NCI-H526 (cell line): ENCODE data around the gene TAS2R4.
"Not testable (repeated sequence)": the region's sequence is repeated elsewhere in the genome, so short reads cannot be mapped to it uniquely, and the experiment has no call there.

ENCODE experiments used
- DNase-seq, 2 experiments: peaks; one replicate each; lab custom pipeline; 2025; lab: John Stamatoyannopoulos, UW

Gene TAS2R4, protein sequence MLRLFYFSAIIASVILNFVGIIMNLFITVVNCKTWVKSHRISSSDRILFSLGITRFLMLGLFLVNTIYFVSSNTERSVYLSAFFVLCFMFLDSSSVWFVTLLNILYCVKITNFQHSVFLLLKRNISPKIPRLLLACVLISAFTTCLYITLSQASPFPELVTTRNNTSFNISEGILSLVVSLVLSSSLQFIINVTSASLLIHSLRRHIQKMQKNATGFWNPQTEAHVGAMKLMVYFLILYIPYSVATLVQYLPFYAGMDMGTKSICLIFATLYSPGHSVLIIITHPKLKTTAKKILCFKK

DNA sequence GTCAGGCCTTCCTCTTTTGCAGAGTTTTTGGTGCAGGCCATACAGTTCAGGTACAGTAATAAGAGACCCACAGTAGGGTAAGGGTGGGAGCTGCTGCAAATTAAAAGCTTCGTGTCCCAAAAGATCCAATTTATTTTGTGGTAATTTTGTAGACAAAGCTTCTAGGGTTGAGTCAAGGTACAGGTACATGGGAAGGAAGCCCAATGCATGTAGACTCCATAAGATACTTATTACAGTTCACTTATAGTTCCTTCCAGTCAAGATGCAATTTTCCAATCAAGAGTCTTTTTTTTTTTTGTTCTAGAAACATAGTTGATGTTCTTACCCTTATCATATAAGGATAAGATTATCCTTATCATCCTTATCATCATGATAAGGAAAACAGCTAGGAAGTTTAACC lies at the start of gene TAS2R4:
TSS of gene TAS2R4 (plus strand) at position 301 of the 400 bp plus-strand sequence. CDS start 1,815 bp downstream, outside the sequence.
- DNase-seq = no peak

DNA sequence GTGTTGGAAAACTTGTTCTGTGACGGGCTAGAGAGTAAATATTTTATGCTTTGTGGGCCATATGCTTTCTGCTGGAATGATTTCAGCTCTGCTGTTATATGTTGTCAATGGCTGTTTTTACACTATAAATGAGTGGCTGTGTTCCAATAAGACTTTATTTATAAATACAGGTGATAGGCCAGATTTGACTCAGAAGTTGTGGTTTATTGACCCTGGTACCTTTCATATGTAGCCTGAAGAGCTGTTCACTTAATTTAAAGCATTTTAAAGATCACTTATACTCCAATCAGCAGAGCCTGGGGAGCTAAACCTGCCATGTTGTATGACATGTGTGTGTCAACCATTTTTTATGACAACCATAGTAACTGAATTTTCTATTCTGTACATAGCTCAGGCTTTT lies 47.5 kb upstream of the TAS2R4 start:
- no peak for DNase-seq

DNA sequence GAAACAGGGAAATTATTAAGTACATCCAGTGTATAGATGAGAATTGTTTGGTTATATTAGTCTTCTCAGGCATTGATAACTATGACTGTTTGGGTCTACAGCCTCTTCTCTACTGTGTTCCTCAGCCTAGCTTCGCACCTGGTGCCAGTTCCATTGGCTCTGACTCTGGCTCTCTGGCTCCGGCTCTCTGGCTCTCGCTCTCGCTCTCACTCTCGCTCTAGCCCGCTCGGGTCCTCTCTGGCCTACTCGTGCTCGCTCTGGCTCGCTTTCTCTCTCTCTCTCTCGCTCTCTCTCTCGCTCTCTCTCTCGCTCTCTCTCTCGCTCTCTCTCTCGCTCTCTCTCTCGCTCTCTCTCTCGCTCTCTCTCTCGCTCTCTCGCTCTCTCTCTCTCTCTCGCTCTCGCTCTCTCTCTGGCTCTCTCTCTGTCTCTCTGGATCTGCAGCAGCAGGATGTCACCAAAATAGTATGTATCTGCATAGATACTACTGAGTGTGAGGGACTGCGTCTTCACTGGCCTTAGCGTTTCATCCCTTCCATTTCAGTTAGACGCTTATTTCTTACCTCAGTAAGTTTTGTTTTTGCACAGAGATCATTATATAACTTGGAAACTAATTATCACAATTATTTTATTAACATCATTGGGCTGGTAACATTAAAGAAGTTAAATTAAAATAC lies 44.9 kb upstream of the TAS2R4 start:
- no peak for DNase-seq

DNA sequence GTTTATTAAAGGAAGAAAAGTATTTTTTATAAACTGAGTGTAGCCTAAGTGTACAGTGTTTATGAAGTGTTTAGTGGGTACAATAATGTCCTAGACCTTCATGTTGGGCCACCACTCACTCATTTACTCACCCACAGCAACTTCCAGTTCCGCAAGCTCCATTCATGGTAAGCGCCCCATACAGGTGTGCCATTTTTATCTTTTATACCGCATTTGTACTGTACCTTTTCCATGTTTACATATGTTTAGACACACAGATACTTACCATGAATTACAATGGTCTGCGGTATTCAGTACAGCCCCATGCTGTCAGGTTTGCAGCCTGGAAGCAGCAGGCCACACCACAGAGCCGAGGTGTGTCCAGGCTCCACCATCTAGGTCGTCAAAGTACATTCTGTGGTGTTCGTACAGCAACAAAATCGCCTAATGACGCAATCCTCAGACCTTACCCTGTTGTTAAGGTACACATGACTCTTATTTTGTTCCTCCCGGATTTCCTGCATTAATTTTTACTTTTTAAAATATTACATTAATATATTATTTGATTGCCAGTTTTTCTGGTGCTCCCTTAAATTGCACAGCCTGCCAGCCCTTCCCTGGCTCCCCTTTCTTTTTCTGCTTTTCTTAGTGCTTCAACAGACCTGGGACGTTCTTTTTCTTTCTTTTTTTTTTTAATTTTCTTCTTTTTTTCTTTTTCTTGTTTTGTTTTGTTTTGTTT lies 39.2 kb upstream of the TAS2R4 start:
- DNase-seq = peak; percentile 16 to 35

DNA sequence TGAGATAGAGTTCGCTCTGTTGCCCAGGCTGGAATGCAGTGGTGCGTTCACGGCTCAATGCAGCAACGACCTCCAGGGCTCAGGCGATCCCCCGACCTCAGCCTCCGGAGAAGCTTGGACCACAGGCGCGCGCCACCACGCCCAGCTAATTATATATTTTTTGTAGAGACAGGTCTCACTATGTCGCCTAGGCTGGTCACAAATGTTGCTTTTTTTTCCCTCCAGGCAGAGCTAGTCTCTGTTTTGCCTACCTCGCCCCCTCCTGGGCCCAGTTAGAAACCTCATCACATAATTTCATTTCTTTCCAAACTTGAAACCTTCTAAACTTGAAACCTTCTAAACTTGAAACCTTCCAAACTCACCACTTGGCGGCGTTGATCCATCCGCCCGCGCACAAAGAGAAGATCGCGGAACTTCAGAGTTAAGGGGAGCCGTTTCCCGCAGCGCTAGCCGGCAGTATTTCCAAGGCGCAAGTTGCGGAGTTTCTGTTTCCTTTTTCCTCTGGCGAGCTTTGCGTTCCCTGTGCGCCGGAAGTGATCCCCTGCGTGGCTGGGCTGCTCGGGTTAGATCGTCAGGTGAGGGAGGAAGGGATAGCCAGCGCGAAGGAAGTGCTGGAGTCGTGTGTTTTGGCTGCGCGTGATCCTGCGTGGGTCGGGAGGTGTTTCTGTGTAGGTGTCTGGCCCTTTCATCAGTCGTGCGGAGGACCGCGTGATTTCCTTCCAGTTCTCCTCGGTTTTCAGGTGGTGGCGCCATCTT lies 38.5 kb upstream of the TAS2R4 start, which contains the start of gene SSBP1:
TSS of gene SSBP1 (plus strand) at position 523 of the 756 bp plus-strand sequence. CDS start 809 bp downstream, outside the sequence.
- DNase-seq = peak; percentile 98 to 99

DNA sequence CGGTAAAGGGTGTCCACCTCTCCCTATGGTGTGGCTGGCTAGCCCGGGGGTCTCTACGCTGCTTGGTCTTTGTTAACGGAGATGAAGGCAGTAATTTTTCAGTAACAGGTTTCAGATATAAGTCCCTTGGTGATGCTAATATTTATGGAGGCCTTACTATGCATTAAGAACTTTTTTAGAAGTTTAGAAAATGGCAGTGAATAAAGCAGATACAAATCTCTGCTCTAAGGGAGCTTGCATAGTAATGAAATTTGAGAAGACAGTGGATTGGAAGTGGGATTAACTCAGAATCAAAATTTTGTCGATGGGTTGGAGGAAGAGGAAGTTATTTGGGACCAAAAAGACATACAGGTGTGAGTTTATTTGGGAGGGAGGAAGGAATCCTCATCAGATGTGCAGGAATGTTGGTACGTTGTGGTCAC lies 37.9 kb upstream of the TAS2R4 start:
- no peak for DNase-seq

DNA sequence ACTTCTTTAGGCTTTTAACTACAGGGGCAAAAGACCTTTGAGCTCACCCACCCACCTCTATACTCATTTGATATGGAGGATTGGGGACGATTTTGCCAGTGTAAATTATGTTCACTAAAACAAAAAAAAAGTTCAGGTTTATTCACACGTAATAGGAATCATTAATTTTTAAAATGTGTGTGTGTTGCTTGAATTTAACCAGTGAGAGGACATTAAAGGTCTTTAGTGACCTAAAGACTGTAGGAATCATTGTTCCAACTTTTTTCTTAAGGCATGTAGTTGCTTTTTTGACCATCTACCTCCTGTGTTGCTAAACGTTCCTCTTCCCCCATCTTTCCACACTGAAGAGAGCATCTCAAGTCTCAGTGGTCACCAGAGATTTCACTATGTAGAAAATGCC lies 37.2 kb upstream of the TAS2R4 start:
- no peak for DNase-seq

DNA sequence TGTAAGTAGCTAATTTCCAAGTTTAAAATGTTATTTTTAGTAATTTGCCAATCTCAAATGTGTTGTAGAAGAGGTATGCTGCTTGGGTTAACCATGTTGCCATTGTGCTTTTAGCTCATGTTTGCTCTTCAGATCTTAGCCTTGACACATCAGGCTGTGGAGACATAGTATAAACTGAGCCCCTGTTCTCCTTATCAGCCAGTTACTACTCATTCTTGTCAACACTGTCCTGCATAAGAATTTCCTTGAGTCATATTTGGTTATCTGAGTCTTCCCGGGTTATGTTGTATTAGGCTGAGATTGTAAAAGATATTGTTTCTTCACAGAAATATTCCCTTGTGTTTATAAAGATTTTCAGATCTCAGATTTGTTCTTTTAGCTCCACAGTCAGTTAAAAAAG lies 34.2 kb upstream of the TAS2R4 start:
- no peak for DNase-seq

DNA sequence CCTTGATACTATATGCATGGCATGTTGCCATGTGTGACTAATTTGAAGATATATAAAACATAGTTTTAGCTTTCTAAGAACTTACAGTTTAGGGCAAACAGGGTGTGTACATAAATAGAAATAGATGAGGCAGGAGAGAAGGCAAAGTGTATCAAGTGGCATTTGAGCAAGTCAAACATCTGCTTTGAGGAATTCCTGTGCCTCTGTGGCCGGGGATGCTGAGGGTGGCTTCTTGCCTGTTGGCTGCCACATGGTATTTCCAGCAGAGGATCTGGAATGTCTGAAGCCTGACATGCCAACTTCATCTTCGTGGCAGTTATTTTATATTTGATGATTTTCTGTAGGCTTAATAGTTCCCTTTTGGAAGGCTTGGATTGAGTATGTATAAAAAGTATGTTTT lies 32.3 kb upstream of the TAS2R4 start:
- no peak for DNase-seq

DNA sequence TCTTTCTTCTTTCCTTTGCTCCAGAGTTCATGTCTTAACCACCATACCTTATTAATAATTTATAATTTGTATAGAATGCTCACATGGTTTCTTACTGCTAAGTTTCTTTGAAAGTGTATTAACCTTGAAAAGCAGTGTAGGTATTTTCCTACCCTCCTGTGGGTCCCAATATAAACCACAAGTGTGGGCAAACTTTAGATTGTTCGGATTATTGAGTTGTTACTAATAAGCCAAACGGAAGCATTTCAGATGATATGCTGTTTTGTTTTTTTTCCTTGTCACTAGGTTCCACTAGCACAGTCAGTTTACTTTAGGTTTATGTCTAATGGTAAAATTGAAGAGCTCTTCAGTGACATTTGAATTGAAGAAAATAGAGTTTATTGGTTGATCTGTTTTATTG lies 28.1 kb upstream of the TAS2R4 start:
- no peak for DNase-seq

DNA sequence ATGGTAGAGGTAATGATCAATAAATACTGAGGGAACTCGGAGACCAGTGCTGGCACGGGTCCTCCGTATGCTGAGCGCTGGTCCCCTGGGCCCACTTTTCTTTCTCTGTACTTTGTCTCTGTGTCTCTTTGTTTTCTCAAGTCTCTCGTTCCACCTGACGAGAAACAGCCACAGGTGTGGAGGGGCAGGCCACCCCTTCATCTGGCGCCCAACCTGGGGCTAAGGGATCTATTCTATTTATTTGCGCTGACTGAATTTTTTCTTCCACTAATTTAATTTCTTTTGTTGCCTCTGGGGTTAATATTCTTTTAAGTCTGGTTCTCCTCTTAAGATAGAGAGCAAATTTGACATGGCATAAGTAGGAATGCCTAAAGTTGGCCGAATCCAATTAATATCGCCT lies 24.6 kb upstream of the TAS2R4 start:
- DNase-seq = peak in 1 of 2 experiments; percentile 24

DNA sequence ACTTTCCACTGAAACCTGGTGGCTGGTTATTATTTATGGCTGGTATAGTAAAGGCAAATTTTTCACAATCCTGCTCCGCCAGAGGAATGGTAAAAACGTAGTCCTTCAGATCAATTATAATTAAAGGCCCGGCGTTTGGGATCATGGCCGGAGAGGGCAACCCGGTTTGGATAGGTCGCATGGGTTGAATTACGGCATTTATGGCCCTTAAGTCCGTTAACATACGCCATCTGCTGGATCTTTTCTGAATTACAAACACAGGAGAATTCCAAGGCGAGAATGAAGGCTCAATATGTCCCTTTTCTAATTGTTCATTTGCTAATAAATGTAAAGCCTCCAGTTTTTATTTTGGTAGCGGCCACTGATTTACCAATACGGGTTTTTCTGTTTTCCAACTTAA lies 23.8 kb upstream of the TAS2R4 start:
- DNase-seq = peak in 1 of 2 experiments; percentile 27

DNA sequence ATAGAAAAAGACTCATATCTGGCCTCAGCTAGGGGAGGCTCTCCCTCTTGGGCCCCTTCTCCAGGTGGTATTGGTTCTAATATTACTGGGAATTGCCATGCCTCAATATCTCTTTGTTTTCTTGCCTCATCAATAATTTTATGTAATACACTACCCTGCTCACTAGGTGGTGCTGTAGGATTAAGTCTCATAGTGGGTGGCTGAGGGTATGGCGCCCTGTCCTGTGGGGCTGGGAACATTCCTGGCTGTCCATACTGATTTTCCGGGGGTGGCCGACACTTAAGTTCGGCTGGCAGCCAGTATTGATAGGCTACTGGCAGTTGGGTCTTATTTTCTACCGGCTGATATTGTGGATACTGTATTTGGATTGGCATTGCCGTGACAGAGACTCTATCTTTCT lies 21.5 kb upstream of the TAS2R4 start:
- peak; percentile 21 to 71 for DNase-seq

DNA sequence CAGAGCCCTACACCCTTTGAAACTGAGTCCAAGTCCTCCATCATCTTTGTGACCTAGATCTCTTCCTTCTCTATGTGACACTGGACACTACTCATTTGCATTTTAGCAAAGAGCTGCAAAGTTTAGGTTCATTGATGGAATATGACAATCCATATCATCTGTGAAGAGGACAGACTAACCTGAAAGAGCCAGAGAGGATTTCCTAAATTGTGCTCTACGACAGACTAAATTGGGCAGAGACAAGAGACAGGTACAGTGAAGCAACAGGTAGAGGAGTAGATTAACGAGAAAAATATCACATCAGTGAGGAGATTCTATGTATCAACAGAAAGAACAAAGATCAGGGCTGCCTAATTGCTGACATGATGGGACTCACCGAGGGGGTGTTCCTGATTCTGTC lies 12.7 kb upstream of the TAS2R4 start, which contains the start of gene TAS2R3:
TSS of gene TAS2R3 (plus strand) at position 301 of the 400 bp plus-strand sequence. CDS start at position 363, 62 bp downstream.
- DNase-seq = no peak

DNA sequence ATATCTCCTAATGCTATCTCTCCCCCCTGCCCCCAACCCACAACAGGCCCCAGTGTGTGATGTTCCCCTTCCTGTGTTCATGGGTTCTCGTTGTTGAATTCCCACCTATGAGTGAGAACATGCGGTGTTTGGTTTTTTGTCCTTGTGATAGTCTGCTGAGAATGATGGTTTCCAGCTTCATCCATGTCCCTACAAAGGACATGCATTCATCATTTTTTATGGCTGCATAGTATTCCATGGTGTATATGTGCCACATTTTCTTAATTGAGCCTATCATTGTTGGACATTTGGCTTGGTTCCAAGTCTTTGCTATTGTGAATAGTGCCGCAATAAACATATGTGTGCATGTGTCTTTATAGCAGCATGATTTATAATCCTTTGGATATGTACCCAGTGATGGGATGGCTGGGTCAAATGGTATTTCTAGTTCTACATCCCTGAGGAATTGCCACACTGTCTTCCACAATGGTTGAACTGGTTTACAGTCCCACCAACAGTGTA lies 6.3 kb upstream of the TAS2R4 start:
- not testable (repeated sequence) for DNase-seq

DNA sequence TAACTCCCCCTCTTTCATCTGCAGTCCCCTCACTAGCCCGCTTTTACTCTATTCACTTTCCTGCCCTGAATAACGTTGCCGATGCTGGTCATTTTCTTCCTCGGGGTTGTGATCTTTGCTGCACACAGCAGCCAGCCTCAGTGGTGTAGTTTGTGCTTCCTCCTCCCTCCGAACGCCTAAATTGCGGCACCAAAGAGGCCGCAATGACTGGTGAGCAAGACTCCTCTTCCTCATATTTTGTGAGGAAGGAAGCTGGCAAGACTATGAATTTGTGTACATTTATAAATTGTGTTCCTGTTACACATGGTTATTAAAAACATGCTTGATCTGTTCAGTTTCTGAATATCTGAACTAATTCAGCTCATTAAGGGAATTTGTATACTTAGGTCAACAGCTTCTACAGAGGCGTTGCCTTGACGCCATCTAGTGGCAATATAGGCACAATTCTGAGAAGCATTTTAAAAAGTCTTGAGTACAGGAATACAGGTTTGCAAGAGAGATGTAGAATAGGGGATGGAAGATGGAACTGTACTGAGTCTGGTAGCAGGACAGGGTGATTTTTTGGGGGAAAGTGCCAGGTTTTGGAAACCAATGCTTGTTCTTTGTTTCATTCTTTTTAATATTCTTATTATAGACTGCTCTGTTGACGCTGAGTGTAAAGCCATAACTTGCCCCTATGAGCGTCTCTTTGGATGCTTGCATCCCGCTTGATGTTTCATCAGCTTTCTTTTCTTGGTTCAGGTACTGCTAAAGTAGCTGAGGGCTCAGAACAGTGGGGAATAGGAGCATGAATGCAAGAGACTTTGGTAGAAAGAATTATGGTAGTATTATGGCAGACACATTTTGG lies 9.5 kb downstream of the TAS2R4 start:
- peak; percentile 89 to 93 for DNase-seq

DNA sequence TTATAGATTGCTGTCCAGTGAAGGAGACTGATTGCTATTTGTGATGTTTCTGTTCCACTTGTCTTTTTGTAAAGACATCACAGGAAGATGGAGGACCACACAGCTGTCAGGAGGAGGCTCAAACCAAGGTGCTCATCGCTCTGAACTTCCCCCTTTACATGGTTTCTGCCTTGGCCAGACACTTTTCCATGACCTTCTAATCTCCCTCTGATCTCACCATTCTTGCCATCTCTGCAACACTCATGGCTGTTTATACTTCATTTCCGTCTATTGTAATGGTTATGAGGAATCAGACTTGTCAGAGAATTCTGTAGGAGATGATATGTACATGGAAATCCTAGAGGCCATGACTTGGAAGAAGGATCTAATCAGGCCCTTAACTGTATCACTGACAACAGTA lies 11.8 kb downstream of the TAS2R4 start:
- DNase-seq = peak in 1 of 2 experiments; percentile 69

DNA sequence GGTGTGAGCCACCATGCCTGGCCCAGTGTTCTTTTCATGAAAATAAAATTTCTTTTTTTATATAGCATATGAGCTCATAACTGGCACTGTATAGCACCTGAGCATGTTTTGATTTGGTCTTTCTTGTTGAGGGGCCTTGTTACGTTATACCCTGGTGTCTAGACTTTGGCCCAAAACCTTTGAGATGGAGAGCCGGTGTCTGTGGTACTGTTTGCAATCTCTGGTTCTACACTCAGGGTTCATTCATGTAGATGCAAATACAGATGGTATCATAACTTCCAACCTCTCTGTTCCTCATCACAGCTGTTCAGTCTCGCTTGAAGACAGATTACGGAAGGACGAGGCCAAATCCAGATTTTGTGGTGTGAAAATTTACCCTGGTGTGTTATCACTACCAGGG lies 13.4 kb downstream of the TAS2R4 start, which contains the start of gene TAS2R5:
TSS of gene TAS2R5 (plus strand) at position 301 of the 400 bp plus-strand sequence. CDS start 145 bp downstream, outside the sequence.
- no peak for DNase-seq

DNA sequence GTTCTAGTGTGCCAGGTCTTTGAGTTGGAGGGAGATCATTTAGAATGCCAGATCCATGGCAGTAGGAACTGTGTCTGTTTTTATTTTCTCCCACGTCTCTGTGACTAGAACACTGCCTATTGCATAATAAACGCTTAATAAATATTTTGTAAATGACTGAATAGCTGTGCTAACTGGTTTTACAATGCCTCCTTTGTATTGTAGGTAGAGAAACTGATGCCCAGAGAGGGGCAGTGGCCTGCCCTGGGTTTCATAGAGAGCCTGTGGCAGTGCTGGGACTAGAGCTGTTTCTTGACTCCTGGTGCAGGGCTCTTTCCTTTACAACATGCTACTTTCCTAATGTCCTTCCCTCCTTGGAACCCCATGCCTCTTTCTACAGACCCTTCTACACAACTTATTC lies 16.1 kb downstream of the TAS2R4 start:
- DNase-seq = no peak

DNA sequence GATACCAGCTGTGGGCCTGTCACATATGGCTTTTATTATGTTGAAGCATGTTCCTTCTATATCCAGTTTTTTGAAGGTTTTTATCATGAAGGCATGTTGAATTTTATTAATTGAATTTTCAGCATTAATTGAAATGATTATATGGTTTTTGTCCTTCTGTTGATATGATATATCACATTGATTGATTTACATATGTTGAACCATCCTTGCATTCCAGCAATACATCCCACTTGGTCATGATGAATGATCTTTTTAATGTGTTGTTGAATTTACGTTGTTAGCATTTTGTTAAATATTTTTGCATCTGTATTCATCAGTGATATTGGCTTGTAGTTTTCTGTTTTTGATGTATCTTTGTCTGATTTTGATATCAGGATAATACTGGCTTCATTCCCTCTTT lies 43.6 kb downstream of the TAS2R4 start:
- DNase-seq = no peak

DNA sequence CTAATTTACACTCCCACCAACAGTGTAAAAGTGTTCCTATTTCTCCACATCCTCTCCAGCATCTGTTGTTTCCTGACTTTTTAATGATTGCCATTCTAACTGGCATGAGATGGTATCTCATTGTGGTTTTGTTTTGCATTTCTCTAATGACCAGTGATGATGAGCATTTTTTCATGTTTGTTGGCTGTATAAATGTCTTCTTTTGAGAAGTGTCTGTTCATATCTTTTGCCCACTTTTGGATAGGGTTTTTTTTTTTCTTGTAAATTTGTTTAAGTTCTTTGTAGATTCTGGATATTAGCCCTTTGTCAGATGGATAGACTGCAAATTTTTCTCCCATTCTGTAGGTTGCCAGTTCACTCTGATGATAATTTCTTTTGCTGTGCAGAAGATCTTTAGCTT lies 46.0 kb downstream of the TAS2R4 start:
- DNase-seq = not testable (repeated sequence)
